Measurements from ENCODE around the gene GAS7.
"Not testable (repeated sequence)": the region's sequence is repeated elsewhere in the genome, so short reads cannot be mapped to it uniquely, and the experiment has no call there.

Gene GAS7

GRCh38 chr17:10107316-10108165 lies 90.9 kb downstream of the GAS7 start:
- no peak overlapping the region for H3K27ac ChIP-seq (ENCODE audit: low read depth, low read length)
- H3K4me1 ChIP-seq (ENCODE audit: control insufficient read depth, insufficient read depth, low read length): peaks cover 10% of the 10 kb centered on the region; the same call in 1 of the 2 replicates
- H3K27me3 ChIP-seq (ENCODE audit: control insufficient read depth, insufficient read depth, low read length): no peaks in the 10 kb centered on the region
- no peaks in the 10 kb centered on the region for H3K9me3 ChIP-seq (ENCODE audit: control insufficient read depth, insufficient read depth, low read depth, low read length)
- H3K36me3 ChIP-seq (ENCODE audit: control insufficient read depth, insufficient read depth, low read length): no peaks in the 10 kb centered on the region
- H3K4me3 ChIP-seq (ENCODE audit: low read depth, low read length): no peak overlapping the region
- H3K9ac ChIP-seq (ENCODE audit: low read length): no peak overlapping the region

- no peak overlapping the region for H3K27ac ChIP-seq (ENCODE audit: low read depth, low read length)
- no peaks in the 10 kb centered on the region for H3K9me3 ChIP-seq (ENCODE audit: control insufficient read depth, insufficient read depth, low read depth, low read length)
- H3K27me3 ChIP-seq (ENCODE audit: control insufficient read depth, insufficient read depth, low read length): no peaks in the 10 kb centered on the region
- peaks cover 10% of the 10 kb centered on the region; the same call in 1 of the 2 replicates for H3K4me1 ChIP-seq (ENCODE audit: control insufficient read depth, insufficient read depth, low read length)
- no peaks in the 10 kb centered on the region for H3K36me3 ChIP-seq (ENCODE audit: control insufficient read depth, insufficient read depth, low read length)
- no peak overlapping the region for H3K4me3 ChIP-seq (ENCODE audit: low read depth, low read length)
- no peak overlapping the region for H3K9ac ChIP-seq (ENCODE audit: low read length)
Observed at GRCh38 chr17:10106067-10106466, 92.3 kb downstream of the GAS7 start.

GRCh38 chr17:10105513-10106001 lies 92.8 kb downstream of the GAS7 start:
- Histone ChIP-seq H3K9me3 (ENCODE audit: control insufficient read depth, insufficient read depth, low read depth, low read length) (no peaks in the 10 kb centered on the region), H3K9ac (ENCODE audit: low read length) (no peak overlapping the region), H3K27ac (ENCODE audit: low read depth, low read length) (no peak overlapping the region), H3K4me3 (ENCODE audit: low read depth, low read length) (no peak overlapping the region), H3K36me3 (ENCODE audit: control insufficient read depth, insufficient read depth, low read length) (no peaks in the 10 kb centered on the region), H3K4me1 (ENCODE audit: control insufficient read depth, insufficient read depth, low read length) (peaks cover 10% of the 10 kb centered on the region; the same call in 1 of the 2 replicates), H3K27me3 (ENCODE audit: control insufficient read depth, insufficient read depth, low read length) (no peaks in the 10 kb centered on the region)

- Histone ChIP-seq H3K4me1 (ENCODE audit: control insufficient read depth, insufficient read depth, low read length) (peaks cover 10% of the 10 kb centered on the region; the same call in 1 of the 2 replicates), H3K4me3 (ENCODE audit: low read depth, low read length) (no peak overlapping the region), H3K27me3 (ENCODE audit: control insufficient read depth, insufficient read depth, low read length) (no peaks in the 10 kb centered on the region), H3K36me3 (ENCODE audit: control insufficient read depth, insufficient read depth, low read length) (no peaks in the 10 kb centered on the region), H3K9ac (ENCODE audit: low read length) (no peak overlapping the region), H3K9me3 (ENCODE audit: control insufficient read depth, insufficient read depth, low read depth, low read length) (no peaks in the 10 kb centered on the region), H3K27ac (ENCODE audit: low read depth, low read length) (no peak overlapping the region)
Observed at GRCh38 chr17:10103712-10104111, 94.7 kb downstream of the GAS7 start.

- Histone ChIP-seq H3K9me3 (ENCODE audit: control insufficient read depth, insufficient read depth, low read depth, low read length) (no peaks in the 10 kb centered on the region), H3K9ac (ENCODE audit: low read length) (no peak overlapping the region), H3K27me3 (ENCODE audit: control insufficient read depth, insufficient read depth, low read length) (no peaks in the 10 kb centered on the region), H3K4me3 (ENCODE audit: low read depth, low read length) (no peak overlapping the region), H3K36me3 (ENCODE audit: control insufficient read depth, insufficient read depth, low read length) (no peaks in the 10 kb centered on the region), H3K27ac (ENCODE audit: low read depth, low read length) (no peak overlapping the region), H3K4me1 (ENCODE audit: control insufficient read depth, insufficient read depth, low read length) (peaks cover 10% of the 10 kb centered on the region; the same call in 1 of the 2 replicates)
Observed at GRCh38 chr17:10102817-10103216, 95.6 kb downstream of the GAS7 start.

GRCh38 chr17:10099051-10099571 lies 99.3 kb downstream of the GAS7 start:
- no peak overlapping the region for H3K27ac ChIP-seq (ENCODE audit: low read depth, low read length)
- H3K4me1 ChIP-seq (ENCODE audit: control insufficient read depth, insufficient read depth, low read length): no peaks in the 10 kb centered on the region
- H3K4me3 ChIP-seq (ENCODE audit: low read depth, low read length): no peak overlapping the region
- no peaks in the 10 kb centered on the region for H3K27me3 ChIP-seq (ENCODE audit: control insufficient read depth, insufficient read depth, low read length)
- no peaks in the 10 kb centered on the region for H3K36me3 ChIP-seq (ENCODE audit: control insufficient read depth, insufficient read depth, low read length)
- H3K9me3 ChIP-seq (ENCODE audit: control insufficient read depth, insufficient read depth, low read depth, low read length): no peaks in the 10 kb centered on the region
- H3K9ac ChIP-seq (ENCODE audit: low read length): no peak overlapping the region

- H3K4me3 ChIP-seq (ENCODE audit: low read depth, low read length): no peak overlapping the region
- H3K9me3 ChIP-seq (ENCODE audit: control insufficient read depth, insufficient read depth, low read depth, low read length): peaks cover 13% of the 10 kb centered on the region; the same call in 1 of the 2 replicates
- H3K36me3 ChIP-seq (ENCODE audit: control insufficient read depth, insufficient read depth, low read length): no peaks in the 10 kb centered on the region
- H3K27me3 ChIP-seq (ENCODE audit: control insufficient read depth, insufficient read depth, low read length): no peaks in the 10 kb centered on the region
- H3K27ac ChIP-seq (ENCODE audit: low read depth, low read length): no peak overlapping the region
- no peak overlapping the region for H3K9ac ChIP-seq (ENCODE audit: low read length)
- no peaks in the 10 kb centered on the region for H3K4me1 ChIP-seq (ENCODE audit: control insufficient read depth, insufficient read depth, low read length)
Observed at GRCh38 chr17:10096596-10096995, 101.8 kb downstream of the GAS7 start.

- H3K27me3 ChIP-seq (ENCODE audit: control insufficient read depth, insufficient read depth, low read length); H3K36me3 ChIP-seq (ENCODE audit: control insufficient read depth, insufficient read depth, low read length); H3K4me3 ChIP-seq (ENCODE audit: low read depth, low read length); H3K4me1 ChIP-seq (ENCODE audit: control insufficient read depth, insufficient read depth, low read length); H3K9ac ChIP-seq (ENCODE audit: low read length); H3K27ac ChIP-seq (ENCODE audit: low read depth, low read length): not testable (repeated sequence)
- H3K9me3 ChIP-seq (ENCODE audit: control insufficient read depth, insufficient read depth, low read depth, low read length): peaks cover 13% of the 10 kb centered on the region; the same call in 1 of the 2 replicates
Observed at GRCh38 chr17:10095295-10095694, 103.1 kb downstream of the GAS7 start.

- no peak overlapping the region for H3K27ac ChIP-seq (ENCODE audit: low read depth, low read length)
- no peak overlapping the region for H3K9ac ChIP-seq (ENCODE audit: low read length)
- no peaks in the 10 kb centered on the region for H3K27me3 ChIP-seq (ENCODE audit: control insufficient read depth, insufficient read depth, low read length)
- H3K36me3 ChIP-seq (ENCODE audit: control insufficient read depth, insufficient read depth, low read length): no peaks in the 10 kb centered on the region
- peaks cover 13% of the 10 kb centered on the region; the same call in 1 of the 2 replicates for H3K9me3 ChIP-seq (ENCODE audit: control insufficient read depth, insufficient read depth, low read depth, low read length)
- no peaks in the 10 kb centered on the region for H3K4me1 ChIP-seq (ENCODE audit: control insufficient read depth, insufficient read depth, low read length)
- no peak overlapping the region for H3K4me3 ChIP-seq (ENCODE audit: low read depth, low read length)
Observed at GRCh38 chr17:10094797-10095196, 103.6 kb downstream of the GAS7 start.

GRCh38 chr17:10092595-10092994 lies 105.8 kb downstream of the GAS7 start:
- H3K27me3 ChIP-seq (ENCODE audit: control insufficient read depth, insufficient read depth, low read length): no peaks in the 10 kb centered on the region
- H3K27ac ChIP-seq (ENCODE audit: low read depth, low read length): no peak overlapping the region
- H3K4me1 ChIP-seq (ENCODE audit: control insufficient read depth, insufficient read depth, low read length): no peaks in the 10 kb centered on the region
- peaks cover 13% of the 10 kb centered on the region; the same call in 1 of the 2 replicates for H3K9me3 ChIP-seq (ENCODE audit: control insufficient read depth, insufficient read depth, low read depth, low read length)
- H3K9ac ChIP-seq (ENCODE audit: low read length): no peak overlapping the region
- no peak overlapping the region for H3K4me3 ChIP-seq (ENCODE audit: low read depth, low read length)
- H3K36me3 ChIP-seq (ENCODE audit: control insufficient read depth, insufficient read depth, low read length): no peaks in the 10 kb centered on the region

GRCh38 chr17:10091046-10091445 lies 107.4 kb downstream of the GAS7 start:
- Histone ChIP-seq H3K4me3 (ENCODE audit: low read depth, low read length) (no peak overlapping the region), H3K4me1 (ENCODE audit: control insufficient read depth, insufficient read depth, low read length) (peaks cover 3% of the 10 kb centered on the region; the same call in 1 of the 2 replicates), H3K9ac (ENCODE audit: low read length) (no peak overlapping the region), H3K9me3 (ENCODE audit: control insufficient read depth, insufficient read depth, low read depth, low read length) (peaks cover 13% of the 10 kb centered on the region; the same call in 1 of the 2 replicates), H3K36me3 (ENCODE audit: control insufficient read depth, insufficient read depth, low read length) (no peaks in the 10 kb centered on the region), H3K27ac (ENCODE audit: low read depth, low read length) (no peak overlapping the region), H3K27me3 (ENCODE audit: control insufficient read depth, insufficient read depth, low read length) (no peaks in the 10 kb centered on the region)

All from HUES6 (cell line).